HL-60 (cell line): ENCODE data around the gene MRPS31.

Source experiments
- DNase-seq, 2 experiments: peaks; one replicate each; pipeline ENCODE4 v3.0.0-alpha.2; 2010 to 2020; ENCODE audit warnings: low read depth in 1 of 2, low spot score in 1 of 2
- H3K27ac ChIP-seq: fragments of 250-450 bp; sonication (Bioruptor Pico); replicated peaks from 2 replicates; pipeline ENCODE4 v1.5.1; 2020; ENCODE audit warnings: mild to moderate bottlenecking, moderate library complexity
- H3K27me3 ChIP-seq: fragments of 250-450 bp; sonication (Bioruptor Pico); 2 replicates; pipeline ENCODE4 v1.5.1; 2021; ENCODE audit warnings: mild to moderate bottlenecking, moderate library complexity; ENCODE audit not compliant: insufficient read depth, poor library complexity, severe bottlenecking
- H3K4me3 ChIP-seq: replicated peaks from 2 replicates; pipeline ENCODE4 v1.5.1; 2011; ENCODE audit warnings: mild to moderate bottlenecking, control low read depth, low read length; ENCODE audit not compliant: insufficient read depth
- CTCF ChIP-seq: IDR thresholded peaks from one replicate; pipeline ENCODE4 v1.5.1; 2011; ENCODE audit warnings: low read length, control low read depth, inconsistent platforms; ENCODE audit not compliant: insufficient read depth
- GABPA ChIP-seq: IDR thresholded peaks from 2 replicates; pipeline ENCODE4 v1.6.1; 2012; ENCODE audit warnings: low read depth
- POLR2AphosphoS5 ChIP-seq: IDR thresholded peaks from 2 replicates; pipeline ENCODE4 v1.6.1; 2012; ENCODE audit warnings: low read depth
- REST ChIP-seq: IDR thresholded peaks from 2 replicates; pipeline ENCODE4 v1.6.1; 2012; ENCODE audit warnings: low read depth; ENCODE audit not compliant: insufficient replicate concordance
- SPI1 ChIP-seq: IDR thresholded peaks from 2 replicates; pipeline ENCODE4 v1.6.1; 2012; ENCODE audit warnings: low read depth, mild to moderate bottlenecking, borderline replicate concordance

MRPS31 gene

GRCh38 chr13:40809471-40809870 is 38.5 kb upstream of the MRPS31 start:
- no peak for TF ChIP-seq REST
- no peak for TF ChIP-seq GABPA
- TF ChIP-seq CTCF, result no peak
- TF ChIP-seq SPI1, result no peak
- TF ChIP-seq POLR2AphosphoS5, result no peak
- DNase-seq, result no peak
- no peak overlapping the region for H3K27ac ChIP-seq
- H3K27me3 ChIP-seq, result no peaks in the 10 kb centered on the region
- no peak overlapping the region for H3K4me3 ChIP-seq

- TF ChIP-seq CTCF (no peak), POLR2AphosphoS5 (no peak), REST (no peak), SPI1 (no peak), GABPA (no peak)
Measured at GRCh38 chr13:40806241-40806640, 35.3 kb upstream of the MRPS31 start.

GRCh38 chr13:40803316-40803715 is 32.3 kb upstream of the MRPS31 start:
- Histone ChIP-seq H3K27ac (no peak overlapping the region), H3K4me3 (no peak overlapping the region), H3K27me3 (no peaks in the 10 kb centered on the region)
- TF ChIP-seq CTCF (no peak), POLR2AphosphoS5 (no peak), REST (no peak), GABPA (no peak), SPI1 (no peak)
- no peak for DNase-seq

More at GRCh38 chr13:40806241-40806640, 35.3 kb upstream of the MRPS31 start:
- no peaks in the 10 kb centered on the region for H3K27me3 ChIP-seq
- DNase-seq, result no peak
- no peak overlapping the region for H3K4me3 ChIP-seq
- no peak overlapping the region for H3K27ac ChIP-seq
